T-helper 1 cell treated with Interleukin-12 subunit alpha and Interleukin-12 subunit beta and Interleukin-4 antibody, amounts not matched to agents 30 μg/mL and 1 μg/mL, for 36 hours (primary cell): ENCODE data around the gene BLOC1S1.

Experiments used
- H3K27ac Mint-ChIP-seq: one replicate; pipeline ENCODE4 v1.8.0; 2021; ENCODE audit warnings: mild to moderate bottlenecking, mixed read lengths
- H3K27me3 Mint-ChIP-seq: one replicate; pipeline ENCODE4 v1.8.0; 2021; ENCODE audit warnings: low read depth, mixed read lengths
- H3K36me3 Mint-ChIP-seq: one replicate; pipeline ENCODE4 v1.8.0; 2021; ENCODE audit warnings: low read depth, mixed read lengths
- H3K4me1 Mint-ChIP-seq: one replicate; pipeline ENCODE4 v1.8.0; 2021; ENCODE audit warnings: low read depth, mixed read lengths
- H3K4me3 Mint-ChIP-seq: one replicate; pipeline ENCODE4 v1.8.0; 2021; ENCODE audit warnings: mild to moderate bottlenecking, moderate library complexity, mixed read lengths
- H3K9me3 Mint-ChIP-seq: one replicate; pipeline ENCODE4 v1.8.0; 2021; ENCODE audit warnings: mixed read lengths

The BLOC1S1 gene

GRCh38 chr12:55712700-55713415 lies 3.0 kb upstream of the BLOC1S1 start:
- peaks cover 1% of the 10 kb centered on the region for H3K36me3 Mint-ChIP-seq
- no peaks in the 10 kb centered on the region for H3K9me3 Mint-ChIP-seq
- H3K27ac Mint-ChIP-seq: no peak overlapping the region
- H3K4me3 Mint-ChIP-seq: no peak overlapping the region
- peaks cover 26% of the 10 kb centered on the region for H3K4me1 Mint-ChIP-seq
- peaks cover 42% of the 10 kb centered on the region for H3K27me3 Mint-ChIP-seq

- Mint-ChIP-seq H3K36me3 (peaks cover 1% of the 10 kb centered on the region), H3K27ac (no peak overlapping the region), H3K9me3 (no peaks in the 10 kb centered on the region), H3K4me3 (no peak overlapping the region), H3K4me1 (peaks cover 27% of the 10 kb centered on the region), H3K27me3 (peaks cover 33% of the 10 kb centered on the region)
Measured at GRCh38 chr12:55713721-55714120, 2.1 kb upstream of the BLOC1S1 start.

- H3K27me3 Mint-ChIP-seq: peaks cover 18% of the 10 kb centered on the region
- H3K9me3 Mint-ChIP-seq: no peaks in the 10 kb centered on the region
- H3K4me1 Mint-ChIP-seq: peaks cover 26% of the 10 kb centered on the region
- H3K36me3 Mint-ChIP-seq: peaks cover 1% of the 10 kb centered on the region
- peak overlapping the region; percentile 88 for H3K4me3 Mint-ChIP-seq
- H3K27ac Mint-ChIP-seq: peak overlapping the region; percentile 95
Measured at GRCh38 chr12:55715169-55715764, 579 bp upstream of the BLOC1S1 start.

- Mint-ChIP-seq H3K4me3 (peak overlapping the region; percentile 88), H3K9me3 (no peaks in the 10 kb centered on the region), H3K36me3 (peaks cover 1% of the 10 kb centered on the region), H3K27me3 (peaks cover 12% of the 10 kb centered on the region), H3K4me1 (peaks cover 26% of the 10 kb centered on the region), H3K27ac (peak overlapping the region; percentile 95)
Measured at GRCh38 chr12:55716582-55716957, 724 bp downstream of the BLOC1S1 start.

- Mint-ChIP-seq H3K4me1 (peaks cover 26% of the 10 kb centered on the region), H3K9me3 (no peaks in the 10 kb centered on the region), H3K27ac (peak overlapping the region; percentile 95), H3K36me3 (peaks cover 3% of the 10 kb centered on the region), H3K27me3 (peaks cover 4% of the 10 kb centered on the region), H3K4me3 (peak overlapping the region; percentile 88)
Measured at GRCh38 chr12:55717011-55718007, 1.5 kb downstream of the BLOC1S1 start.

DNA sequence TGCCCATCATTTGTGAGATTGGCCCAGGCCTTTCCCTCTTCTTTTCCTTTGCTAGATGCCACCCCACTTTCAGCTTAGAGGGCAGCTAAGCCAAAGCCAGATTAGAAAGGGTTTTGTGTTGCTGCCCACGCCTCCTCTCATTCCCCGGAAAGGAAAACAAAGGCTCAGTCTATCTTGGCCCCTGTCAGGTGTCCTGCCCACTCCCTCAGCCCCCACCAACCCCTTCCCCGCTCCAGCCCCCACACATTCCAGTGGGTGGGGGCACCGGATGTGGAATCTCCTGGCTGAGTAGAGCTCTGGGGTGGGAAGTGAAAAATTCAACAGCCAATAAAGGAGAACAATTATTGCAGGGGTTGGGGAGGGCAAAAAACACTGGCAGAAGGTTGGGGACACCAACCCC lies 2.2 kb downstream of the BLOC1S1 start:
- peaks cover 26% of the 10 kb centered on the region for H3K4me1 Mint-ChIP-seq
- no peaks in the 10 kb centered on the region for H3K9me3 Mint-ChIP-seq
- H3K36me3 Mint-ChIP-seq: peaks cover 3% of the 10 kb centered on the region
- H3K27me3 Mint-ChIP-seq: no peaks in the 10 kb centered on the region
- peak overlapping the region; percentile 34 for H3K4me3 Mint-ChIP-seq
- H3K27ac Mint-ChIP-seq: no peak overlapping the region

- no peaks in the 10 kb centered on the region for H3K9me3 Mint-ChIP-seq
- H3K27ac Mint-ChIP-seq: no peak overlapping the region
- H3K4me3 Mint-ChIP-seq: no peak overlapping the region
- peaks cover 26% of the 10 kb centered on the region for H3K4me1 Mint-ChIP-seq
- peaks cover 6% of the 10 kb centered on the region for H3K36me3 Mint-ChIP-seq
- no peaks in the 10 kb centered on the region for H3K27me3 Mint-ChIP-seq
Measured at GRCh38 chr12:55718624-55719275, 2.9 kb downstream of the BLOC1S1 start.

GRCh38 chr12:55719371-55719770 lies 3.5 kb downstream of the BLOC1S1 start:
- Mint-ChIP-seq H3K4me3 (no peak overlapping the region), H3K27me3 (no peaks in the 10 kb centered on the region), H3K9me3 (no peaks in the 10 kb centered on the region), H3K27ac (no peak overlapping the region), H3K4me1 (peaks cover 26% of the 10 kb centered on the region), H3K36me3 (peaks cover 6% of the 10 kb centered on the region)

GRCh38 chr12:55720071-55720564 lies 4.3 kb downstream of the BLOC1S1 start, which contains the start of gene RDH5:
Gene RDH5 (plus strand): TSS chr12:55720393. CDS start chr12:55721185, 792 bp downstream.
- Mint-ChIP-seq H3K4me1 (peaks cover 32% of the 10 kb centered on the region), H3K36me3 (peaks cover 10% of the 10 kb centered on the region), H3K27me3 (no peaks in the 10 kb centered on the region), H3K9me3 (no peaks in the 10 kb centered on the region), H3K27ac (no peak within 1 kb of the TSS), H3K4me3 (no peak within 1 kb of the TSS)

GRCh38 chr12:55720894-55721444 lies 5.1 kb downstream of the BLOC1S1 start:
- H3K27ac Mint-ChIP-seq: no peak overlapping the region
- no peak overlapping the region for H3K4me3 Mint-ChIP-seq
- H3K4me1 Mint-ChIP-seq: peaks cover 25% of the 10 kb centered on the region

DNA sequence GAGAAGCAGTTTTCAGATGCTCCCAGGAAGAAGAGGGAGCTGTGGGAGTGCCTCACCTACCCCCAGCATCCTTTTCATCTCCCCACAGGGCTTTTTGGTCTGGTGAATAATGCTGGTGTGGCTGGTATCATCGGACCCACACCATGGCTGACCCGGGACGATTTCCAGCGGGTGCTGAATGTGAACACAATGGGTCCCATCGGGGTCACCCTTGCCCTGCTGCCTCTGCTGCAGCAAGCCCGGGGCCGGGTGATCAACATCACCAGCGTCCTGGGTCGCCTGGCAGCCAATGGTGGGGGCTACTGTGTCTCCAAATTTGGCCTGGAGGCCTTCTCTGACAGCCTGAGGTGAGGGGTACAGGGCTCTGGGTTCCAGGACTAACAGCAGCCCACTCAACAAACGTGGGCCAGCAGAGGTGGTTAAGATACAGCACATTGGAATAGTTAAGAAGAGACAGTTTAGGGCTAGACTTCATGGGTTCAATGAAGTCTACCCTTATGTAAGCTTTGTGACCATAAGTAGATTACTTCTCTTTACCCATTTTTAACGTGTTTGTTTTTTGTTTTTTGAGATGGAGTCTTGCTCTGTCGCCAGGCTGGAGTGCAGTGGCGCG lies 5.9 kb downstream of the BLOC1S1 start:
- Mint-ChIP-seq H3K4me3 (no peak overlapping the region), H3K27me3 (no peaks in the 10 kb centered on the region), H3K27ac (no peak overlapping the region), H3K36me3 (peaks cover 12% of the 10 kb centered on the region), H3K4me1 (peaks cover 26% of the 10 kb centered on the region), H3K9me3 (no peaks in the 10 kb centered on the region)

More at GRCh38 chr12:55720894-55721444, 5.1 kb downstream of the BLOC1S1 start:
- H3K9me3 Mint-ChIP-seq: no peaks in the 10 kb centered on the region
- H3K27me3 Mint-ChIP-seq: no peaks in the 10 kb centered on the region
- H3K36me3 Mint-ChIP-seq: peaks cover 11% of the 10 kb centered on the region

DNA sequence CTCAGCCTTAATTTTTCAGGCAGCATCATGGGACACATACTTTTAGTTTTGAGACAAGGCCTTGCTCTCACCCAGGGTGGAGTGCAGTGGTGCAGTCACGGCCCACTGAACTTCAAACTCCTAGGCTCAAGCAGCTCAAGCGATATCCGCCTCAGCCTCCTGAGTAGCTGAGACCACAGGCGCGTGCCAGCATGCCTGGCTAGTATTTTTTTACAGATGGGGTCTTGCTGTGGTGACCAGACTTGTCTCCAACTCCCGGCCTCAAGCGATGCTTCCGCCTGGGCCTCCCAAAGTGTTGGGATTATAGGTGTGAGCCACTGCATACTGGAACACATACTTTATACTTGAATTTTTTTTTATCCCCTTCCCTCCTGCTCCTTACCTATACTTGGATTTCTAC lies 7.1 kb downstream of the BLOC1S1 start:
- no peaks in the 10 kb centered on the region for H3K27me3 Mint-ChIP-seq
- no peak overlapping the region for H3K27ac Mint-ChIP-seq
- peaks cover 24% of the 10 kb centered on the region for H3K4me1 Mint-ChIP-seq
- peaks cover 12% of the 10 kb centered on the region for H3K36me3 Mint-ChIP-seq
- H3K9me3 Mint-ChIP-seq: no peaks in the 10 kb centered on the region
- no peak overlapping the region for H3K4me3 Mint-ChIP-seq

DNA sequence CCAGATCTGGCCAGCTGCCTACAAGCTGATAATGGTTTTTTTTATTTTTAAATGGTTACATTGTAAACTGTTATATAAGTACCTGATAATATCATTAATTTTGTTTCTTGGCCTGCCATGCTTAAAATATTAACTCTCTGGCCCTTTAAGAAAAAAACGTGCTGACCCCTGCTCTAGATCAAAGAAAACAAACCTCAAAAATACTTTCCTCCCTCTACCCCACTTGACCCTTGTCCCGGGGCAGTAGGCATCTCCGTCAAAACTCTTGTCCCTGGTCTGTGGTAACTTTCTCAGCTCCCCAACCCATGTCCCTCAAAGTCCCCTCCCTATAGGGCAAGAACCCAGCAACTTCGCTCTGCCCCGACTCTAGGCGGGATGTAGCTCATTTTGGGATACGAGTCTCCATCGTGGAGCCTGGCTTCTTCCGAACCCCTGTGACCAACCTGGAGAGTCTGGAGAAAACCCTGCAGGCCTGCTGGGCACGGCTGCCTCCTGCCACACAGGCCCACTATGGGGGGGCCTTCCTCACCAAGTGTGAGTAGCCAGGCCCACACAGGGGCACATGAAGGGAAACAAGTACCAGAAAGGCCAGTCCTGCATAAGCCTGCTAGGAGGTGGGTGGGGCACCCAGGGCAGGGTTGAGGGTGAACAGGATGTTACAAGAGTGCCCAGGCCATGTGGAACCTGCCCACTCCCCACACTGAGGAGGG lies 7.8 kb downstream of the BLOC1S1 start:
- peaks cover 18% of the 10 kb centered on the region for H3K4me1 Mint-ChIP-seq
- H3K27ac Mint-ChIP-seq: no peak overlapping the region
- no peak overlapping the region for H3K4me3 Mint-ChIP-seq

More for the DNA sequence above, 7.8 kb downstream of the BLOC1S1 start:
- Mint-ChIP-seq H3K9me3 (no peaks in the 10 kb centered on the region), H3K36me3 (peaks cover 12% of the 10 kb centered on the region), H3K27me3 (no peaks in the 10 kb centered on the region)
